ENCODE data around the gene C18orf54. TPM values are rescaled to one million over a fixed set of nuclear protein-coding genes. Genes with fewer than 3 reads are reported as not detected.

C18orf54 gene
- total RNA-seq, 1 donor from 2014 or later: 27.9 TPM

- H3K4me1 Mint-ChIP-seq: no peaks in the 10 kb centered on the region
- H3K9me3 Mint-ChIP-seq: peaks cover 11% of the 10 kb centered on the region
- no peak for DNase-seq (ENCODE audit: low read depth, low spot score)
- H3K4me3 Mint-ChIP-seq: no peak overlapping the region
- peaks cover 6% of the 10 kb centered on the region for H3K36me3 Mint-ChIP-seq (ENCODE audit: low read depth)
- H3K27ac Mint-ChIP-seq (ENCODE audit: unreplicated experiment): no peak overlapping the region
- H3K27me3 Mint-ChIP-seq (ENCODE audit: low read depth): no peaks in the 10 kb centered on the region
- TF ChIP-seq, protein P1, sequence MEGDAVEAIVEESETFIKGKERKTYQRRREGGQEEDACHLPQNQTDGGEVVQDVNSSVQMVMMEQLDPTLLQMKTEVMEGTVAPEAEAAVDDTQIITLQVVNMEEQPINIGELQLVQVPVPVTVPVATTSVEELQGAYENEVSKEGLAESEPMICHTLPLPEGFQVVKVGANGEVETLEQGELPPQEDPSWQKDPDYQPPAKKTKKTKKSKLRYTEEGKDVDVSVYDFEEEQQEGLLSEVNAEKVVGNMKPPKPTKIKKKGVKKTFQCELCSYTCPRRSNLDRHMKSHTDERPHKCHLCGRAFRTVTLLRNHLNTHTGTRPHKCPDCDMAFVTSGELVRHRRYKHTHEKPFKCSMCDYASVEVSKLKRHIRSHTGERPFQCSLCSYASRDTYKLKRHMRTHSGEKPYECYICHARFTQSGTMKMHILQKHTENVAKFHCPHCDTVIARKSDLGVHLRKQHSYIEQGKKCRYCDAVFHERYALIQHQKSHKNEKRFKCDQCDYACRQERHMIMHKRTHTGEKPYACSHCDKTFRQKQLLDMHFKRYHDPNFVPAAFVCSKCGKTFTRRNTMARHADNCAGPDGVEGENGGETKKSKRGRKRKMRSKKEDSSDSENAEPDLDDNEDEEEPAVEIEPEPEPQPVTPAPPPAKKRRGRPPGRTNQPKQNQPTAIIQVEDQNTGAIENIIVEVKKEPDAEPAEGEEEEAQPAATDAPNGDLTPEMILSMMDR (conservative IDR thresholded peaks at IDR 0.05): no peak
Observed at GRCh38 chr18:54351186-54351585, 6.5 kb upstream of the C18orf54 start.

GRCh38 chr18:54357082-54357659, 535 bp upstream of the C18orf54 start:
- peaks cover 11% of the 10 kb centered on the region for H3K36me3 Mint-ChIP-seq (ENCODE audit: low read depth)
- H3K4me1 Mint-ChIP-seq: peaks cover 29% of the 10 kb centered on the region
- no peaks in the 10 kb centered on the region for H3K9me3 Mint-ChIP-seq
- H3K27me3 Mint-ChIP-seq (ENCODE audit: low read depth): no peaks in the 10 kb centered on the region
- H3K4me3 Mint-ChIP-seq: peak overlapping the region; percentile 98
- TF ChIP-seq, protein P1 (conservative IDR thresholded peaks at IDR 0.05): no peak
- peak overlapping the region; percentile 100 for H3K27ac Mint-ChIP-seq (ENCODE audit: unreplicated experiment)
- DNase-seq (ENCODE audit: low read depth, low spot score): no peak

- no peak for DNase-seq (ENCODE audit: low read depth, low spot score)
- H3K4me3 Mint-ChIP-seq: peak overlapping the region; percentile 98
- H3K27me3 Mint-ChIP-seq (ENCODE audit: low read depth): no peaks in the 10 kb centered on the region
- peak overlapping the region; percentile 100 for H3K27ac Mint-ChIP-seq (ENCODE audit: unreplicated experiment)
- H3K36me3 Mint-ChIP-seq (ENCODE audit: low read depth): peaks cover 14% of the 10 kb centered on the region
- peaks cover 29% of the 10 kb centered on the region for H3K4me1 Mint-ChIP-seq
- TF ChIP-seq, protein P1 (conservative IDR thresholded peaks at IDR 0.05): no peak
- no peaks in the 10 kb centered on the region for H3K9me3 Mint-ChIP-seq
Observed at GRCh38 chr18:54358495-54359040, 862 bp downstream of the C18orf54 start.

GRCh38 chr18:54359233-54359632, 1.5 kb downstream of the C18orf54 start:
- H3K27me3 Mint-ChIP-seq (ENCODE audit: low read depth): no peaks in the 10 kb centered on the region
- H3K4me3 Mint-ChIP-seq: peak overlapping the region; percentile 98
- TF ChIP-seq, protein P1 (conservative IDR thresholded peaks at IDR 0.05): no peak
- H3K9me3 Mint-ChIP-seq: no peaks in the 10 kb centered on the region
- H3K27ac Mint-ChIP-seq (ENCODE audit: unreplicated experiment): peak overlapping the region; percentile 100
- DNase-seq (ENCODE audit: low read depth, low spot score): no peak
- peaks cover 17% of the 10 kb centered on the region for H3K36me3 Mint-ChIP-seq (ENCODE audit: low read depth)
- H3K4me1 Mint-ChIP-seq: peaks cover 29% of the 10 kb centered on the region

GRCh38 chr18:54360406-54360805, 2.7 kb downstream of the C18orf54 start:
- Mint-ChIP-seq H3K36me3 (ENCODE audit: low read depth) (peaks cover 19% of the 10 kb centered on the region), H3K9me3 (no peaks in the 10 kb centered on the region), H3K4me1 (peaks cover 29% of the 10 kb centered on the region), H3K4me3 (peak overlapping the region; percentile 38), H3K27me3 (ENCODE audit: low read depth) (no peaks in the 10 kb centered on the region), H3K27ac (ENCODE audit: unreplicated experiment) (no peak overlapping the region)
- TF ChIP-seq, protein P1 (conservative IDR thresholded peaks at IDR 0.05): no peak
- no peak for DNase-seq (ENCODE audit: low read depth, low spot score)

Data from neural crest cell (in vitro differentiated cells).